Esophagus squamous epithelium (tissue), 4 donors: ENCODE data around the gene BOLA2B.
"Not testable (repeated sequence)": the region's sequence is repeated elsewhere in the genome, so short reads cannot be mapped to it uniquely, and the experiment has no call there.

Source experiments
- CTCF ChIP-seq, 6 experiments: fragments of 450-650 bp in 4 of 6; fragments of 200-600 bp in 2 of 6; sonication (generic) in 2 of 6; IDR thresholded peaks; one replicate each; pipeline ENCODE4 v1.5.1; 2016 to 2019; ENCODE audit warnings: antibody characterized with exemption in 6 of 6, mild to moderate bottlenecking in 4 of 6, moderate library complexity in 4 of 6
- POLR2A ChIP-seq, 4 donors: fragments of 450-650 bp; IDR thresholded peaks; one replicate each; pipeline ENCODE4 v1.6.1; 2017; ENCODE audit warnings: antibody characterized with exemption in 4 of 4, mild to moderate bottlenecking in 4 of 4, moderate library complexity in 3 of 4

- not testable (repeated sequence) for TF ChIP-seq CTCF, POLR2A (IDR thresholded peaks at IDR 0.05)
Observed at GRCh38 chr16:30199608-30200343, 6.3 kb upstream of the BOLA2B start.
